Inflammatory macrophage treated with lipopolysaccharide for 1 hour (primary cell): Measurements from ENCODE around the gene SRGAP3.

Source experiments
- DNase-seq, 2 donors: peaks; one replicate each; pipeline ENCODE4 v3.0.0-alpha.2; 2020 to 2022

SRGAP3 gene

DNA sequence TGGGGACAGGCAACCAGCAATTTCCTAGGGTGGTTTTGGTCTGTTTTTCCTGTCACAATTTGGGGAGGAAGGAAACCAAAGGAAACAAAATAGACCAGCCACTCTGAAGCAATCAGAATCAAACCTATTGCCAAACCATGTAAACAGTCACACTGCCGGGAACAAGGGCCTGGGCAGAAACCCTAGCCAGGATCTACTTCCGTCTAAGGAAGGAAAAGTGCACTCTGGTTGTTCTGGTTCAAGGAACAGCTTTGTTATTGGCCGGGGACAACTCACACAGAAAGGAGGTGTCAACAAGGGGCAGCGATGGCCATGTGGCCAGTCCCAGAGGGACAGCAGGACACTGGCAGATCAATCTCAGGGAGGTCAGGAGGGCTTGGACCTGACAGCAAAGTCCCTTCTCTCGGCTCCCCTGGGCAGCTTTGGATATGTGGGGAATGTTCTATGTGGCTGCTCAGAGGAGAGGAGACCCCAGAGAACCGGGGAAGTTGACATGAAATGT, 268.6 kb downstream of the SRGAP3 start:
- DNase-seq, result peak in 1 of 2 donors; percentile 27

GRCh38 chr3:8979262-8979661, 270.2 kb downstream of the SRGAP3 start:
- DNase-seq, result no peak

- no peak for DNase-seq
Observed at GRCh38 chr3:8978551-8978950, 270.9 kb downstream of the SRGAP3 start.

- no peak for DNase-seq
Observed at GRCh38 chr3:8976540-8977182, 272.8 kb downstream of the SRGAP3 start.

- no peak for DNase-seq
Observed at GRCh38 chr3:8975081-8976020, 274.1 kb downstream of the SRGAP3 start.

DNA sequence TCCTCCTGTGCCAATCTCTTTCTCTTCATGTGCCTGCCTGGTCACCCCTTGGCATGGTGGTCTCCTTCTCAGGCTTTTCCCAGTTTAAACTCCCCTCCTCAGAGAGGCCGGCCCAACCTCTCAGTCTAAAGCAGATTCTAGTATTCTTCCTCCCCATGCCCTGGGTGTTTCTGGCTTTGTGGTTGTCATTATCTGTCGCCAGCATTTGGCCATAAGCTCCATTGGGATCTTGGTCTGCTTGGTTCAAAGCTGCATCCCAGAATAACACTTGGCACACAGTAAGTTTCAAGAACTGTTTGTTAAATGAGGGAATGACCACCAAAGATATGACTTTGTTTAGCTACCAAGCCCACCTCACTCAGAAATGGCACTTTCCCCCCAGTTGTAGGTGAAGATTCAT, 275.0 kb downstream of the SRGAP3 start:
- DNase-seq, result no peak

- DNase-seq, result no peak
Observed at GRCh38 chr3:8972639-8973038, 276.8 kb downstream of the SRGAP3 start.

DNA sequence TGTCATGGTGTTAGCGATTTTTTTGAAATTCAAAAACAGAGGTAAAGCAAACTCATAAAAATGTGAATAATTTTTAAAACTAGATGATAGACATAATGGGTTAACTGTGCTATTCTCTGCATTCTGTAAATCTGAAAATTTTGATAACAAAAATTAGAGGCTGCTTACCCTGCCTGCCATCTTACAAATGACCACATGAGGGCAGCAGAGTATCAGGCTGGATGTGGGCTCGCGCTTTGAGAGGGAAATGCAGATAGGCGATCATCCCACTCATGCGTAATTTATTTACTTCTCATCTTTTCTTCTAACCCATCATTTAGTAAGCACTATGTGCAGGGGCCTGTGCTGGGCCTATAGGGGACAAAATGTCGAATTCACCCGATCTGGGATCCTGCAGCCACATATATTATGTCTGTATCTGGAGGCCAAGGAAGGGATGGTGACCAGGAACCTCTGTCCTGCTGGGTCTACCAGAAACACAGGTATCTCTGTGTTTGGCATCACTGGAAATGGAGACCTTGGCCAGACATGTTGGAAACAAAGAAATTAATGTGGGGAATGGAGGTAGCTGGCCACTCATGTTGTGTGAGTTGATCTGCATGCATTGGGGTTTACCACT, 278.4 kb downstream of the SRGAP3 start:
- DNase-seq, result peak in 1 of 2 donors; percentile 88

DNA sequence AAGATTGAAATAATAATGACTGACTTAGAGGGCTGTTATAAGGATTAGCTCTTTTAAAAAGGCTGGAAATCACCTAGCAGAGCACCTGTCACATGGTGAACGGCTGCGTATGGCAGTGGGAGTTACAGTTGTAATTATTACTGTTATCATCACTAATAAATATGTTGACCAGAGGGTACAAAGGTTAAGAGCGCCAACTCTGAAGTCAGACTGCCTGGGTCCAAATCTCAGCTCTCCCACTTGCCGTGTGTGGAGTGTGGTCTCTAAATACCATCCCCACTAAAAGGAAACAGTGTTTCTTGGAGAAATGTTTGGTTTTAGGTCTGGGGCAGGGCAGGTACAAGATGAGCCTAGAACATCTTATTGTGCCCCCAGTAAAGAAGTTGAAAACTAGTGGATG, 280.2 kb downstream of the SRGAP3 start:
- DNase-seq, result no peak

GRCh38 chr3:8968375-8968882, 281.0 kb downstream of the SRGAP3 start:
- DNase-seq, result no peak

- DNase-seq, result no peak
Observed at GRCh38 chr3:8967553-8967952, 281.9 kb downstream of the SRGAP3 start.

- no peak for DNase-seq
Observed at GRCh38 chr3:8966820-8967348, 282.6 kb downstream of the SRGAP3 start.

- no peak for DNase-seq
Observed at GRCh38 chr3:8966150-8966819, 283.2 kb downstream of the SRGAP3 start.

DNA sequence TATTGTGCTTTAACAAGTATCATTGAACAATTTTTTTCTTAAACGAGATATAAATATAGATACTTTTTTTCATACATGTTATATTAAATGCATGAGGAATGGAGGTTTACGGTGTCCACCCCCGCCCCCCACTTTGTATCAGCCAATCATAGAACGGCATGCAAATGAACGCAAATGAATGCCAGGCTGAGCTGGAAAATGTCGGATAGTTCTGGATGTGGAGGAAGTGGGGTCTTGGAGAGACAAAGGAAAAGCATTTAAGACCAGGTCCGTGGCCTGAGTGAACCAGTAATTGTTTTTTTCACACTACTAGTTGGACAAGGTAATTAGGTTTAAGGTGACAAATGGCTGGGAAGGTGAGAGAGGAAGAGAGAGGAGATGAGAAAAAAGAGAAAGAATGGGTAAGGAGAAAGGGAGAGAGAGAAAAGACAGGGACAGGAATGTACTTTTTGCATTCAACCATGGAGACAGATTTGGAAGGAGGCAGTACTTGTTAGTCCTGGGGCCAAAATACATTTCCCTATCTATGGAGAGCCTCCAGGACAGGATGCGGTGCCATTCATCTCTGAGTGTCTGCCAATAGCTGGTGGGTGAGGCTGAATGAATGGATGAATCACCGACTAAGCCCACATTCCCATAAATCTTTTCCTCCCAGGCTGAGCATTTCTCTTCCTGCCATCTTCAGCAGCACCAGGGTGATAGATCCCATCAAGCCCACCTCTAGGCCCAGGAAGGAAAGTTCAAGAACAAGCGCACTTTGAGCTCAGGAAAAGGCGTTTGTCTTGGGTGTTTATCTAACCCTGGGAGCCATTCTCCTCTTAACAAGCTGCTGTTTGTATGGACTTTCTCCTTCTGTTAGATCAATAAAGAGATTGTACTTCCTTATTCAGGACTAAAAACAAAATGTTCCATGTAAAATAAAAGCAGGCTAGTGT, 284.7 kb downstream of the SRGAP3 start:
- no peak for DNase-seq

DNA sequence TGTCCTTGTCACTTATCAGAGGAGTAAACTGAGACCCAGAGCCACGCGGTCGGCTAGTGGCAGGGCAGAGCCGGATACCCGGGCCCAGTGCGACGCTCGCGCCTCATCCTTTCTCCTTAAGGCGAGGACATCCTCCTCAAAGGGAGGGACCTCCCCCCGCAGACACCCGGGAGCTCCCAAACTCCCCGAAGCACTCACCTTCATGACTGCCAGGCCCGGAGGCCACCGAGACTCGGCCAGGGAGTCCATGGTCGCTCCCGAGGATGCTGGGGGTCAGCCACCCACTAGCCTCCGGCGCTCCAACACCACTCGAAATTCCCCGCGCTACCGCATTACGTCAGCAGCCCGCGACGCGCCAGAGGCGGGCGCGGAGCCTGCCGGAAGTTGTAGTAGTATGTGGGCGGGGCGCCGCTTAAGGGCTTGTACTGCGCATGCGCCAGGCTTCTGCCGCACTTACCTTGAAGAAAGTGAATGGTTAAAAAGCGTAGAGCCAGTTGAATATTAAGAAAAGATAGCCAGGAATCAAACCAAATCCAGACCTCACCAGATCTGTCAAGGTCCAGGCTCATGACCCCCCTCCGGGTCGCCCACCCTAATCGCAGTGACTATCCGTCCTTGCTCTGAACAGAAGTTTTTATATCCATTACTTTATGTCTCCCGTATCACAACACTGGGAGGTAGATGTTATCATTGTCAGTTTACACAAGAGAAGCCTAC, 286.2 kb downstream of the SRGAP3 start, which contains the start of gene RAD18:
Gene RAD18 (minus strand): TSS at position 336 of the 717 bp plus-strand sequence. CDS start 87 bp downstream, at position 249.
- peak; percentile 85 to 98 for DNase-seq

GRCh38 chr3:8962226-8962861, 287.1 kb downstream of the SRGAP3 start:
- DNase-seq, result no peak

GRCh38 chr3:8959668-8960067, 289.8 kb downstream of the SRGAP3 start:
- peak; percentile 49 to 59 for DNase-seq

- DNase-seq, result peak; percentile 32 to 66
Observed at GRCh38 chr3:8954938-8955763, 294.3 kb downstream of the SRGAP3 start.

- DNase-seq, result no peak
Observed at GRCh38 chr3:8953313-8953712, 296.1 kb downstream of the SRGAP3 start.
